GM19468 (cell line): ENCODE data around the gene KYAT1.
"Not testable (repeated sequence)": the region's sequence is repeated elsewhere in the genome, so short reads cannot be mapped to it uniquely, and the experiment has no call there.

Experiments
- ATAC-seq: cut with Tn5 transposase; IDR thresholded peaks from one replicate; pipeline ENCODE4 v1.9.1; 2021; ENCODE audit warnings: mild to moderate bottlenecking, moderate library complexity, moderate number of reproducible peaks; ENCODE audit not compliant: unreplicated experiment; ENCODE audit errors: extremely low read depth

The KYAT1 gene

DNA sequence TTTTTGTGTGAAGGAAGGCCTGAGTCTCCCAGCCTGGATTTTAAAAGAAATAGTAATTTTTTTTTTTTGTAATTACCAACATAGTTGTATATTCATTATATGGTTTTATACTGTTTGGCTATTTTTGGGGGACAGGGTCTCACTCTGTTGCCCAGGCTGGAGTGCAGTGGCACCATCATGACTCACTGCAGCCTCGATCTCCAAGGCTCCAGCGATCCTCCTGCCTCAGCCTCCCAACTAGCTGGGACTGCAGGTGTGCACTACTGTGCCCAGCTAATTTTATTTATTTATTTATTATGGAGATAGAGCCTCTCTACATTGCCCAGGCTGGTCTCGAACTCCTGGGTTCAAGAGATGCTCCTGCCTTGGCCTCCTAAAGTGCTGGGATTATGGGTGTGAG is 5.3 kb upstream of the KYAT1 start:
- no peak for ATAC-seq

DNA sequence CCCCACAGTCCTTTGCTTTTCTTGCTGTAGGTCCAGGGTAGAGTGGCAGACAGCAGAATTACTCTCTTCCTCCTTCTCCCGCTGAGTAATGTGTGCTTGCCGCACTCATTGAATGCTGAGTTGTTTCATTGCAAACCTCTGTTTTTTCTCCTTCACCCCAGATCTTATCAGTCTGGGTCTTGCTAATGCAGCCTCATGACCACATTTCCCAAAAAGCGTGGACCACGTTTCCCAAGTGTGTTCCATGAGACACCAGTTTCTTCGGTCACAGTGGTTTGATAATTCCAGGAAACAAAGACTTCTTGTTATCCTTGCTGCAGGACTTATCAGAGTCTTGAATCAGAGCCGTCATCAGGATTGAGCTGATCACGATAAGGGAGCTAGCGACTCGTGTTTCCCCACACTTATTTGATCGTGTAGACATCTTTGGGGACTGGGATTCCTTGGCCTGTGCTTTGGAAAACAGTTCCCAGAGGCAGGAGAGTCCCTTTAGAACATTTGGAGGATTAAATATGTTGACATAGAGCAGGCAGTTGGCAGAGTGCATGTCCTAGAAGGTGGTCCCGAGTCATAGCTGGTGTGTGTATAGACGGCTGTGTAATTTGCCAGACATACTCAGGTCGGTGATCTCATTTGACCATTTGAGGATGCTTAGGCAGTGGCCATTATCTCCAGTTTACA is 4.6 kb upstream of the KYAT1 start:
- ATAC-seq = no peak

DNA sequence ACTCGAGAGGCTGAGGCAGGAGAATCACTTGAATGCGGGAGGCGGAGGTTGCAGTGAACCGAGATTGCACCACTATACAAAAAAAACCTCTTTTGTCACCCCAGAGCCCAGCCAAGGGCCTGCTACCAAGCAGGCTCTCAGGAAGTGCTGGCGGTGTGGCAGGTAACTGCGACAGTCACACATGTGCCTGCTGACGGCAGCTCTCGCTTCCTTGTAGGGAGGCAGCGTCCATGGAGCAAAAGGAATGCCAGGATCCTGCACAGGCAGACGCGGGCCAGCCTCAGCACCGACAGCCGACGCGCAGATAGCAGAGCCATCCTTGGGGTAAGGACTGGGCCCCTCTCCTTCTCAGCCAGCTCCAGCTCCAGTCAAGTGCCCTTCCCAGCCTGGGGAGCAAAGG is 4.0 kb upstream of the KYAT1 start:
- ATAC-seq = no peak

DNA sequence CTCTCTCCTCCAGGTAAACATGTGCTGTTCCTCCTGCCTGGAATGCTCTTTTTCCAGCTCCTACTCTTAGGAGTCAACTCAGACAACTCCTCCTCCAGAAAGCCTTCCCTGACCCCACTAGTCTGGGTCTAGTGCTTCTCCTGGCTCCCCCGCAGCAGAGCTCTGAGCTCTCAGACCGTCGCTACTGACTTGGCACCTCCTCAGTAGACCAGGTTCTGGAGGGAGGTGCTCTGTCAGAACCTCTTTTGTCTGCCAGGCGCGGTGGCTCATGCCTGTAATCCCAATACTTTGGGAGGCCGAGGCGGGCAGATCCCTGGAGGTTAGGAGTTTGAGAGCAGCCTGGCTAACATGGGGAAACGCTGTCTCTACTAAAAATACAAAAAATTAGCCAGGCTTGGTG is 3.6 kb upstream of the KYAT1 start:
- ATAC-seq = no peak

DNA sequence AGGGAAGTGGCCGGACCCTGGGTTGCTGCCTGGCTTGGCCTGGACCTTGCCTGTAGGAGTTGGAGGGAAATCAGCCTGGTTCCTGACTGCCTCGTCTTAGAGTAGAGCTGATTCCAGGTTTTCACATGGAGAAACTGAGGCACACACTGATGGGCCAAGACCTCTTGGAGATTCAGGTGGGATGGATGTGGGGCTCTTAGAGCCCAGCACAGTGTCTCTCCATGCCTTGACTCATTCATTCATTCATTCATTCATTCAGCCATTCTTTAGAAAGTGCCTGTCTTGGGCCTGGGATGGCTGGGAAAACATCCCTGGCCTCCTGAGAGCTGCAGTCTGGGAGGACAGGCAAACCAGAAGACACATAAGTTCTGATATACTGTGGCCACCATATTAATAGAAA is 2.4 kb upstream of the KYAT1 start:
- no peak for ATAC-seq

DNA sequence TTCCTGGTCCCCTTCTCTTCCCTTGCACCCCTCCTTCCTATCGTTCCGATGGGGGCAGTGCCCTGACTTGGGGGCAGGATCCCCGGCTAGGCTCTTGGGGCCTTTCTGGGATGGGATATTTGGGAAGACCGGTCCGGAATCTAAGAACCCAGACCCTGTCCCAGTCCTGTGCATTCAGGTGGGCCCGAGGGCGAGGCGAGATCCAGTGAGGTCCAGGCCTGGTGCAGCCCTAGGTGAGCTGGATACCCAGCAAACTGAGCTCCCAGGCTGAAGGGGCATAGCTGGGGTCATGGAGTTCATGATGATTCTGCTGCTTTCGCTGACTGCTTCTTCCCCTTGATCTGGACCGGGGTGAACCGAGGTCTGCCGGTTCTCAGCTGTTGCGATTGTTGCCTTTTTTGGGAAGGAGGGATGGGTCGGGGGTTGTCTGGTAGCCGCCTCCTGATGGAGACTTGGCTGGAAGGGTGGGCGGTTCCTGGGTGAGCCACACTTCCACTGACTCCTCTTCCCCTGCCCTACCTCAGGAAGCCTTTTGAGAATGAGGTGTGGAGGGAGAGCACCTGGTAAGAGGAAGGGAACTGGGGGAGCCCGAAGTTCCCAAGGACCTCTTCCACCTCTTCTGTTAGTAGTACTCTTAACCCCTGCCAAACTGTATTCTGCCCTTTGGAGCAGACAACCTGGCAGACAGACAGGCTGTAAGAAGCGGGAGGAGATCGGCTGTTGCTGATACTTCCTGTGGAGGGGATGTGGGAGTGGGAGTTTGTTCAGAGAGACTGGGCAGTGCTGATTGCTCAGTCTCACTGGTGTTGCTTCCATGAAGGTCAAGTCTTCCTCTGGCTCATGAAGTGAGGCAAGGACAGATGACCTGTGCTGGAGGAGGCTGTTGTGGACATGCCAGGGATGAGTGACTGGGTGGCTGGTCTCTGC is 1.2 kb upstream of the KYAT1 start:
- ATAC-seq = no peak

DNA sequence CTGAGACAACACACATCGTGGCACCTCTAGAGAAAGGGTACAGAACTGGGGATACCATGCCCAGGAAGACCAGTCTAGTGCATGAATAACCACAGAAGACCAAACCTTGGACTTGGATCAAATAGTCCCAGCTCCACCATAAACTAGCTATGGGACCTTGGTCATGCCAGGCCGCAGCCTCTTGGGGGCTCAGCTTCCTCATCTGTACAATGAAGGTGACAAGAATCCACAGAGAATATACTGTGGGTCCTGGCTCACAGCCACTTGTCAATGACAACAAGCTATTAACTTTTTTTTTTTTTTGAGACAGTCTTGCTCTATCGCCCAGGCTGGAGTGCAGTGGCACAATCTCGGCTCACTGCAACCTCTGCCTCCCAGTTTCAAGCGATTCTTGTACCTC is 3.9 kb downstream of the KYAT1 start:
- ATAC-seq = no peak

DNA sequence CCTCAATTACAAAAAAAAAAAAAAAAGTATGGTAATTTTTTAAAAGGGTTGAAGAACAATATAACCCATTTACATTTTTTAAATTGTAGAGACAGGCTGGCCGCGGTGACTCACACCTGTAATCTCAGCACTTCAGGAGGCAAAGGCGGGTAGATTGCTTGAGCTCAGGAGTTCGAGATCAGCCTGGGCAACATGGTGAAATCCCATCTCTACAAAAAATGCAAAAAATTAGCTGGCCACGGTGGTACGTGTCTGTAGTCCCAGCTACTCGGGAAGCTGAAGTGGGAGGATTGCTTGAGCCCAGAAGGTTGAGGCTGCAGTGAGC is 10.8 kb downstream of the KYAT1 start:
- not testable (repeated sequence) for ATAC-seq

DNA sequence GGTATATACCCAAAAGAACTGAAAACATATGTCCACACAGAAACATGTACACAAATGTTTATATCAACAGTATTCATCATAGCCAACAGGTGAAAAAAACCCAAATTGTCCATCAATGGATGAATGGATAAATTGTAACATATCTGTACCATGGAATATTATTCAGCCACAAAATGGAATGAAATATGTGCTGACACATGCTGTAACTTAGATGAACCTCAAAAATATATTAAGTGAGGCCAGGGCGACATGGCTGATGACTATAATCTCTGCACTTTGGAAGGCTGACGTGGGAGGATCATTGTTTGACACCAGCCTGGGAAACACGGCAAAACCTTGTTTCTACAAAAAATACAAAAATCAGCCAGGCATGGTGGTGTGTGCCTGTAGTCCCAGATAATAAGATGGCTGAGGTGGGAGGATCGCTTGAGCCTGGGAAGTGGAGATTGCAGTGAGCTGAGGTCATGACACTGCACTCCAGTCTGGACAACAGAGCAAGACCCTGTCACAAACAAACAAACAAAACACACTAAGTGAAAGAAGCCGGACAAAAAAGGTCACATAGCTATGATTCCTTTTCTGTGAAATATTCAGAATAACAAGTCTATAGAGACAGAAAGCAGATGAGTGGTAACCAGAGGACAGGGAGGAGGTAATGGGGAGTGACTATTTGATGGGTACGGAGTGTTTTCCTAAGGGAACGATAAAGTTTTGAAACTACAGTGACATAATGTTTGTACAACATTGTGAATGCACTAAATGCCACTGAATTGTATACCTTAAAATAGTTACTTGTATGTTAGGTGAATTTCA is 11.4 kb downstream of the KYAT1 start:
- ATAC-seq = no peak

DNA sequence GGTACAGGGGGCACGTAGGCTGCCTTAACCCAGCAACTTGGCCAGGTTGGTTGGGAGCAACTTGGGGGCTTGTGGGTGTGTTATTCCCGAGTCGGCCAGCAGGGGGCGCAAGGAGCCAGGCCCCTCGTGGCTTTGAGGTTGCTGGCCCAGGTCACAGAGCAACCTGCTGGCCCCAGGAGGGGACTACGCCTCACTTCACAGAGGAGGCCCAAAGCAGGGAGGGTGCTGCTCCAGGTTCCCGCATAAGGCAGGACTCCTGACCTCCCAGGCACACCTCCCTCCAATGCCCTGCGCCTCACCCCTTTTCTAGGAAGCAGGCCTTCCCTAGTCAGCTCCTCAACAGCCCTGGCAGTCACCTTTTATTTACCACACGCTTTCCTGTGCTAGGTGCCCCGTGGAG is 18.1 kb downstream of the KYAT1 start:
- ATAC-seq = no peak

DNA sequence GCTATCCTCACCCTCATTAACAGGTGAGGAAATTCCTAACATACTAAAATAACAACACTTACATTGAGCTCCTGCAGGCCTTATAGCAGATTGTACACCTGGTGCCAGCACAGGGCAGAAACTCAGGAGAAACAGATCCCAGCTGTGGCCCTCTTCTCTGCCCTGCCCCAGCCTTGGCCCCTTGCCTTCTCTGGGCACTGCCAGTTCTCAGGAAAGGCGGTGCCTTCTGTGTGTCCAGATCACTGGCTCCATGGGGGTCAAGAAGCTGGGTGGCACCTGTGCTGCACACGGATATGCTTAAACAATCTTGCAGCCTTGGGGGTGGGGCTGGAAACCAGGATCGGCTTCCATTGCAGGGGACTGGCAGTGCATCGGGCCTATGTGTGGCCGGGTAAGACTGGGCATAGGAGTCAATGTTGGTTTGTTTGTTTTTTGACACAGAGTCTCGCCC is 19.3 kb downstream of the KYAT1 start:
- no peak for ATAC-seq

DNA sequence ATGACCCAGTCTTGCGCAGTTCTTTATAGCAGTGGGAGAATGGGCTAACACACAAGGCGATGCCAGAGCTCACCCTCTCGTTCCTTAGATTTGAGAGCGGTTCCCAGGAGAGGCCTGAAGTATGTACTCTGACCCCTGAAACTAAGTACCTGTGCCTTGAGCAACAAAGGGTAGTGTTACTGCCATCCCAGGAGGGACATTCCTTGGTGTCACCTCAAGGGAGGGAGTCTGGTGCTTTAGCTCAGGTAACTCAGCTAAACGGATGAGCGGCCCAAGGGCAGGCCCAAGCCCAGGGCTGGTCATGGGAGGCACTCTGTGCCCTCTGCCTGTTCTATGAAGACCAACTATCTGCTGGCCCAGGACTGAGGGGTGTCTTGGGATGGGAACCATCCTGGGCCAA is 20.2 kb downstream of the KYAT1 start:
- ATAC-seq = no peak

DNA sequence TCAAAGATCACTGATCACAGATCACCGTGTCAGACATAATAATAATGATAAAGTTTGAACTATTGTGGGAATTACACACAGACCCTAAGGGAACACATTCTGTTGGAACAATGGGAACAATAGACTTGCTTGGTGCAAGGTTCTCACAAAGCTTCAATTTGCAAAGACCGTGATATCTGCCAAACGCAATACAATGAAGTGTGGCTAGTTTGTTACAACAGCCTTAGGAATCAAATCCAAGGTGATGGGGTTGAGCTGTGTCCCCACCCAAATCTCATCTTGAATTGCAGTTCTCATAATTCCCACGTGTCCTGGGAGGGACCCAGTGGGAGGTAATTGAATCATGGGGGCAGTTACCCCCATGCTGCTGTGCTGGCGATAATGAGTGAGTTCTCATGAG is 20.8 kb downstream of the KYAT1 start:
- no peak for ATAC-seq

DNA sequence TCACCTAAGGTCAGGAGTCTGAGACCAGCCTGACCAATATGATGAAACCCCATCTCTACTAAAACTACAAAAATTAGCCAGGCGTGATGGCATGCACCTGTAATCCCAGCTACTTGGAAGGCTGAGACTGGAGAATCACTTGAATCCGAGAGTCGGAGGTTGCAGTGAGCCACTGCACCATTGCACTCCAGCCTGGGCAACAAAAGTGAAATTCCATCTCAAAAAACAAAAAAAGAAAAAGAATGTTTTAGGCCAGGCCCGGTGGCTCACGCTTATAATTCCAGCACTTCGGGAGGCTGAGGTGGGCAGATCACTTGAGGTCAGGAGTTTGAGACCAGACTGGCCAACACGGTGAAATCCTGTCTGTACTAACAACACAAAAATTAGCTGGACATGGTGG is 23.3 kb downstream of the KYAT1 start:
- ATAC-seq = not testable (repeated sequence)

DNA sequence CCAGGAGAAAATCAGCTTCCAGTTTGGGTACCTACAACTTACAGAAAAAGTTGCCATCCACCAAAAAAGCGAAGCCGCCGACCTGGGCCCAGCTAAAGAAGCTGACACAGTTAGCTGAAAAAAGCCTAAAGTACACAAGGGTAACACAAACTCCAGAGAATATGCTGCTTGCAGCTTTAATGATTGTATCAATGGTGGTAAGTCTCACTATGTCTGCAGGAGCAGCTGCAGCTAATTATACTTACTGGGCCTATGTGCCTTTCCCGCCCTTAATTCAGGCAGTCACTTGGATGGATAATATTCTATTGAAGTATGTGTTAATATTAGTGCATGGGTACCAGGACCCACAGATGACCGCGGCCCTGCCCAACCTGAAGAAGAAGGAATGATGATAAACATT is 27.3 kb downstream of the KYAT1 start:
- ATAC-seq = not testable (repeated sequence)

DNA sequence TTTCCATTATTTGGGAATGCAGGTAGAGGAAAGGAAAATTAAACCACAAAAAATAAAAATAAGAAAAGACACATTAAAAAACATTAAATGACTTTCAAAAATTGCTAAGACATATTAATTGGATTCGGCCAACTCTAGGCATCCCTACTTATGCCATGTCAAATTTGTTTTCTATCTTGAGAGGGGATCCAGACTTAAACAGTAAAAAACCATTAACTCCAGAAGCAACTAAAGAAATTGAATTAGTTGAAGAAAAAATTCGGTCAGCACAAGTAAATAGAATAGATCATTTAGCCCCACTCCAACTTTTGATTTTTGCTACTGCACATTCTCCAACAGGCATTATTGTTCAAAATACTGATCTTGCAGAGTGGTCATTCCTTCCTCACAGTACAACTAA is 29.1 kb downstream of the KYAT1 start:
- not testable (repeated sequence) for ATAC-seq

DNA sequence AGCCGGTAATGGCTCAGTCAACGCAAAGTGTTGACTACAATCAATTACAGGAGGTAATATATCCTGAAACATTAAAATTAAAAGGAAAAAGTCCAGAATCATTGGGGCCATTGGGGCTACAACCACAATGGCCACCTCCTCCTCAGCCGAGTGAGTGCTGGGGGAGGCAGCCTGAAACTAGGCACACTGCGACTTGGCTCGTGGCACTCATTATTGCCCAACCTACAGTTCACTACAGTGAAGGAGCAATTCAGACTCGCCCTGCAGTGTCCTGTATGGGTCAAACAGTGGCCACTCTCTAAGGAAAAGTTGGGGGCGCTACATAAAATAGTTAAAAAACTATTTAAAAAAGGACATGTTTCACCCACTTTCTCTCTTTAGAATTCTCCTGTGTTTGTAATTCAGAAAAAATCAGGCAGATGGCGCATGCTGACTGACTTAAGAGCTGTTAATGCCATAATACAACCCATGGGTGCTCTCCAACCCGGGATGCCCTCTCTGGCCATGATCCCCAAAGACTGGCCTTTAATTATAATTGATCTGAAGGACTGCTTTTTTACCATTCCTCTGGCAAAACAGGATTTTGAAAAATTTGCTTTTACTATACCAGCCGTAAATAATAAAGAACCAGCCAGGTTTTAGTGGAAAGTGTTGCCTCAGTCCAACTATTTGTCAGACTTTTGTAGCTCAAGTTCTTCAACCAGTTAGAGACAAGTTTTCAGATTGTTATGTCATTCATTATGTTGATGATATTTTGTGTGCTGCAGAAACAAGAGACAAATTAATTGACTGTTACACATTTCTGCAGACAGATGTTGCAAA is 29.8 kb downstream of the KYAT1 start:
- not testable (repeated sequence) for ATAC-seq

DNA sequence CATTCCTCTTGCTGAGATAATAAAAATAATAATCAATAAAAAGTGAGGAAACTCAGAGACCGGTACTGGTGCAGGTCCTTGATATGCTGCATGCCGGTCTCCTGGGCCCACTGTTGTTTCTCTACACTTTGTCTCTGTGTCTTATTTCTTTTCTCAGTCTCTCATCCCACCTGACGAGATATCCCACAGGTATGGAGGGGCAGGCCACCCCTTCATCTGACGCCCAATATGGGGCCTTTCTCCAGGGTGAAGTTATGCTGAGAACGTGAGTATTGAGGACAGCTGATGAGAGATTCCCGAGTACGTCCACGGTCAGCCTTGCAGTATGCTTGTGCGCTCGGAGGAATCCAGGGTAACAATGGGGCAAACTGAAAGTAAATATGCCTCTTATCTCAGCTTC is 30.7 kb downstream of the KYAT1 start:
- not testable (repeated sequence) for ATAC-seq

DNA sequence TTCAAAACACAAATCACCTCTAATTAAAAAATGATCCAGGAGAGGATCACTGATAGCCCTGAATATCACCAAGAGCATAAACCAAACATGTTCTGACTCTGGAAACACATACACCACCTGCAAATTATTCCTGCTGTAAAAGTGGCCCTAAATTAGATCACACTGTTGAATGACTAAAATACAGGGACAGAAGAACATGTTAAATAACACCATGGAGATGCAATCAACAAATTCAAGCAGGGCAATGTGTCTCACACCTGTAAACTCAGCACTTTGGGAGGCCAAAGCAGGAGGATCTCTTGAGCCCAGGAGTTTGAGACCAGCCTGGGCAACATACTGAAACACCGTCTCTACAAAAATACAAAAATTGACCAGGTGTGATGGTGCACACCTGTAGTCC is 33.9 kb downstream of the KYAT1 start:
- ATAC-seq = no peak

DNA sequence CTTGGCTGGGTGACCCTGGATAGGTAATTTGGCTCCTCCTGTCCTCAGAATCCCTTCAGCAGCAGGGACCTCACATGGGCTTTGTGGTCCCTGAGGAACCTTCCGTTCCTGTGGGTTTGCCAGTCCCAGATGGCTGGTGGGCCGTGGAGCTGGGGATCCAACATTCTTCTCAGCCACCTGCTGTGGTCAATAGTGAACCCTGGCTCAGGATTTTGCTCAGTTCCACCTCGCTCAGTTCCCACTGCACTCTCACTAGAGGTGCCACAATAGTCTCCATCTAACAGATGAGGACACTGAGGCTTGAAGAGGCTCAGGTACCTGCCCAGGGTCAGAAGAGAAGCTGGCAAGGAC is 35.1 kb downstream of the KYAT1 start:
- no peak for ATAC-seq
